GM19238 (cell line): ENCODE data around the gene XDH.

ENCODE experiments used
- DNase-seq: peaks from one replicate; pipeline ENCODE4 v3.0.0; 2011; ENCODE audit warnings: low spot score; ENCODE audit not compliant: insufficient read length

Gene XDH

GRCh38 chr2:31332521-31332920 is 82.0 kb downstream of the XDH start:
- no peak for DNase-seq

GRCh38 chr2:31331156-31331555 is 83.4 kb downstream of the XDH start:
- no peak for DNase-seq

- no peak for DNase-seq
Observed at GRCh38 chr2:31329081-31329625, 85.4 kb downstream of the XDH start.

GRCh38 chr2:31328026-31328425 is 86.5 kb downstream of the XDH start:
- DNase-seq = no peak

GRCh38 chr2:31327505-31327904 is 87.0 kb downstream of the XDH start:
- DNase-seq = no peak

- no peak for DNase-seq
Observed at GRCh38 chr2:31324016-31324633, 90.4 kb downstream of the XDH start.

- no peak for DNase-seq
Observed at GRCh38 chr2:31322371-31322770, 92.2 kb downstream of the XDH start.

GRCh38 chr2:31319406-31320175 is 95.0 kb downstream of the XDH start:
- DNase-seq = no peak

GRCh38 chr2:31318361-31319336 is 95.9 kb downstream of the XDH start:
- DNase-seq = no peak

GRCh38 chr2:31317396-31317795 is 97.1 kb downstream of the XDH start:
- no peak for DNase-seq

- DNase-seq = no peak
Observed at GRCh38 chr2:31314761-31315160, 99.8 kb downstream of the XDH start.

- DNase-seq = no peak
Observed at GRCh38 chr2:31312898-31313297, 101.6 kb downstream of the XDH start.

- no peak for DNase-seq
Observed at GRCh38 chr2:31304816-31305215, 109.7 kb downstream of the XDH start.

- DNase-seq = no peak
Observed at GRCh38 chr2:31302940-31303563, 111.5 kb downstream of the XDH start.

GRCh38 chr2:31300309-31300708 is 114.2 kb downstream of the XDH start:
- DNase-seq = no peak

GRCh38 chr2:31299547-31299946 is 115.0 kb downstream of the XDH start:
- no peak for DNase-seq

- DNase-seq = no peak
Observed at GRCh38 chr2:31297751-31298150, 116.8 kb downstream of the XDH start.

GRCh38 chr2:31296641-31297287 is 117.8 kb downstream of the XDH start:
- DNase-seq = no peak

- DNase-seq = no peak
Observed at GRCh38 chr2:31294196-31294595, 120.3 kb downstream of the XDH start.

GRCh38 chr2:31287654-31288053 is 126.9 kb downstream of the XDH start:
- DNase-seq = no peak
